Upper lobe of right lung (tissue), 1 donor: ENCODE results near the gene MMP2. TPM values are rescaled to one million over a fixed set of nuclear protein-coding genes. Genes with fewer than 3 reads are reported as not detected.

Source experiments
- ATAC-seq: fragments of 200-7000 bp; cut with Tn5 transposase; one replicate; pipeline ENCODE4 v1.9.1; 2020; ENCODE audit warnings: mild to moderate bottlenecking, moderate library complexity
- DNase-seq: peaks from one replicate; pipeline ENCODE4 v3.0.0-alpha.2; 2020
- H3K27ac ChIP-seq: fragments of 200-600 bp; one replicate; pipeline ENCODE4 v1.8.0; 2022
- H3K27me3 ChIP-seq: fragments of 200-600 bp; one replicate; pipeline ENCODE4 v1.8.0; 2022; ENCODE audit warnings: mild to moderate bottlenecking
- H3K36me3 ChIP-seq: fragments of 200-600 bp; one replicate; pipeline ENCODE4 v1.8.0; 2022
- H3K4me1 ChIP-seq: fragments of 200-600 bp; one replicate; pipeline ENCODE4 v1.8.0; 2022
- H3K4me3 ChIP-seq: fragments of 200-600 bp; one replicate; pipeline ENCODE4 v1.8.0; 2022; ENCODE audit warnings: mild to moderate bottlenecking
- H3K9me3 ChIP-seq: fragments of 200-600 bp; one replicate; pipeline ENCODE4 v1.8.0; 2022
- intact Hi-C: fragments of 100-400 bp; cut with DNase I; formaldehyde crosslinking; loops from one replicate; pipeline ENCODE4 v1.11.0; 2022
- long read RNA-seq: library from polyadenylated mRNA; unstranded; transcript quantifications from one replicate; pipeline ENCODE4 v2.0.0, GENCODE V29; 2021
- total RNA-seq: library from RNA; stranded (reverse); fragmentation: NEBNext Ultra II Directional; extraction: Animal tissue kit (Norgen Biotek cat#: 25700); gene quantifications from one replicate; pipeline ENCODE4 v1.2.1, GENCODE V29; 2021
- TF ChIP-seq, protein P1 (sequence below): fragments of 200-600 bp; IDR thresholded peaks from one replicate; pipeline ENCODE4 v1.8.0; 2022; ENCODE audit warnings: antibody characterized with exemption
- donor health status: DM: no; HTN: yes; CAD: no; lungs with severe emphysema.

The MMP2 gene
- total RNA-seq: 353 TPM
- long read RNA-seq, transcript MMP2-201 (13 exons, 3,741 nt): major isoform, 1,030 of 1,093 reads
- long read RNA-seq, partial matches to known transcripts: 37 of 1,093 reads
- long read RNA-seq, other reads (novel, unspliced or antisense): 26 of 1,093 reads

DNA sequence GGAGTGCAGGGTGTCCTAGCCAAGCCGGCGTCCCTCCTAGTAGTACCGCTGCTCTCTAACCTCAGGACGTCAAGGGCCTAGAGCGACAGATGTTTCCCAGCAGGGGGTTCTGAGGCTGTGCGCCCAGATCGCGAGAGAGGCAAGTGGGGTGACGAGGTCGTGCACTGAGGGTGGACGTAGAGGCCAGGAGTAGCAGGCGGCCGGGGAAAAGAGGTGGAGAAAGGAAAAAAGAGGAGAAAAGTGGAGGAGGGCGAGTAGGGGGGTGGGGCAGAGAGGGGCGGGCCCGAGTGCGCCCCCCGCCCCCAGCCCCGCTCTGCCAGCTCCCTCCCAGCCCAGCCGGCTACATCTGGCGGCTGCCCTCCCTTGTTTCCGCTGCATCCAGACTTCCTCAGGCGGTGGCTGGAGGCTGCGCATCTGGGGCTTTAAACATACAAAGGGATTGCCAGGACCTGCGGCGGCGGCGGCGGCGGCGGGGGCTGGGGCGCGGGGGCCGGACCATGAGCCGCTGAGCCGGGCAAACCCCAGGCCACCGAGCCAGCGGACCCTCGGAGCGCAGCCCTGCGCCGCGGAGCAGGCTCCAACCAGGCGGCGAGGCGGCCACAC is at the start of gene MMP2:
MMP2 (plus strand) TSS at position 372 of the 603 bp plus-strand sequence. CDS start 282 bp downstream, outside the sequence.
- Histone ChIP-seq H3K4me1 (peaks cover 17% of the 10 kb centered on the region), H3K4me3 (peak within 1 kb of the TSS; percentile 57), H3K27ac (peak within 1 kb of the TSS; percentile 88), H3K27me3 (no peaks in the 10 kb centered on the region), H3K9me3 (no peaks in the 10 kb centered on the region), H3K36me3 (peaks cover 4% of the 10 kb centered on the region)
- peak; percentile 74 for DNase-seq
- ATAC-seq: peak; percentile 63
- TF ChIP-seq, protein P1, sequence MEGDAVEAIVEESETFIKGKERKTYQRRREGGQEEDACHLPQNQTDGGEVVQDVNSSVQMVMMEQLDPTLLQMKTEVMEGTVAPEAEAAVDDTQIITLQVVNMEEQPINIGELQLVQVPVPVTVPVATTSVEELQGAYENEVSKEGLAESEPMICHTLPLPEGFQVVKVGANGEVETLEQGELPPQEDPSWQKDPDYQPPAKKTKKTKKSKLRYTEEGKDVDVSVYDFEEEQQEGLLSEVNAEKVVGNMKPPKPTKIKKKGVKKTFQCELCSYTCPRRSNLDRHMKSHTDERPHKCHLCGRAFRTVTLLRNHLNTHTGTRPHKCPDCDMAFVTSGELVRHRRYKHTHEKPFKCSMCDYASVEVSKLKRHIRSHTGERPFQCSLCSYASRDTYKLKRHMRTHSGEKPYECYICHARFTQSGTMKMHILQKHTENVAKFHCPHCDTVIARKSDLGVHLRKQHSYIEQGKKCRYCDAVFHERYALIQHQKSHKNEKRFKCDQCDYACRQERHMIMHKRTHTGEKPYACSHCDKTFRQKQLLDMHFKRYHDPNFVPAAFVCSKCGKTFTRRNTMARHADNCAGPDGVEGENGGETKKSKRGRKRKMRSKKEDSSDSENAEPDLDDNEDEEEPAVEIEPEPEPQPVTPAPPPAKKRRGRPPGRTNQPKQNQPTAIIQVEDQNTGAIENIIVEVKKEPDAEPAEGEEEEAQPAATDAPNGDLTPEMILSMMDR: no peak
- intact Hi-C loops: no loop called here

- DNase-seq: no peak
- intact Hi-C loops: no loop called here
- ATAC-seq: no peak
- H3K27ac ChIP-seq: no peak overlapping the region
- no peaks in the 10 kb centered on the region for H3K36me3 ChIP-seq
- TF ChIP-seq, protein P1: no peak
- peaks cover 11% of the 10 kb centered on the region for H3K4me1 ChIP-seq
- H3K9me3 ChIP-seq: no peaks in the 10 kb centered on the region
- H3K4me3 ChIP-seq: no peak overlapping the region
- H3K27me3 ChIP-seq: no peaks in the 10 kb centered on the region
These were observed 46.0 kb upstream of the MMP2 start for GRCh38 chr16:55433030-55433429.

DNA sequence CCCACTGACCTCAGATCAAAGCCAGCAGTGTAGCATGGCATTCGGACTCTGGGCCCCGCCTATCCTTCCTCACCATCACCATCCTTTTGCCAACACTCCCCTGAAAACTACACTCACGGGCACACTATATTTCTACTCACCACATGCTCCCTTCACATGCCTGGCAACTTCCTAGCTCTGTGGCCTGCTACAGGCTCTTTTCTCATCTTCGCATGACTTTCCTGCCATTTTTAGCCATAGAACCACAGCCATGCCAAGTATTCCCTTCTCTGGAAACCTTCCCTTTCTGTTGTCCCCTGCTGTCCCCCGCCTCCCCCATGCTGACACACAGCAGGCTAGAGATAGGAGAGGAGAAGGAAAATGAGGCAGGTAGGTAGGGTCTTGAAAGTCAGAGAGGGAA is 45.5 kb upstream of the MMP2 start:
- Histone ChIP-seq H3K27ac (no peak overlapping the region), H3K9me3 (no peaks in the 10 kb centered on the region), H3K27me3 (no peaks in the 10 kb centered on the region), H3K4me1 (peaks cover 15% of the 10 kb centered on the region), H3K4me3 (no peak overlapping the region), H3K36me3 (no peaks in the 10 kb centered on the region)
- DNase-seq: no peak
- no peak for ATAC-seq
- TF ChIP-seq, protein P1: no peak
- intact Hi-C loops: no loop called here

GRCh38 chr16:55434000-55434399 is 45.0 kb upstream of the MMP2 start:
- intact Hi-C loops: no loop called here
- H3K27ac ChIP-seq: no peak overlapping the region
- H3K4me3 ChIP-seq: no peak overlapping the region
- ATAC-seq (no peak), DNase-seq (no peak)
- H3K4me1 ChIP-seq: peaks cover 15% of the 10 kb centered on the region
- TF ChIP-seq, protein P1: no peak
- H3K36me3 ChIP-seq: no peaks in the 10 kb centered on the region
- H3K27me3 ChIP-seq: no peaks in the 10 kb centered on the region
- no peaks in the 10 kb centered on the region for H3K9me3 ChIP-seq

DNA sequence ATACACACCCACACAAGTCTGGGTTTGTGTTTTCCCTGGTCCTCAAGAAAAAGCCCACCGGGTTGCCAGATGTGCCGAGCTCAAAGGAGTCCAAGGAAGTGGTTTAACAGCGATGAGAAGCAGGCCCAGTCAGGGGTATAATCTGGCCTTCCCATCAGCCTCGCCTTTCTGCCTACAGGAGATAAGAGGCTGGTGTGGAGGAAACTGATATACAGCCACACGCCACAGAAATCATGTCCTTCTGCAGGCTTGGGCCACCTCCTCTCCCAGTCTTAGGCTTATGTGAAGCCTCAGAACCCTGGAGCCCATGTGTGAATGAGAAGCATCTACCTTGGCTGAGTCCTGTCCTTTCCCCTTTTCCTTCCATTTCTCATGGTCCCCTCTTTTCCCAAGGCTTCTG is 43.6 kb upstream of the MMP2 start:
- H3K9me3 ChIP-seq: no peaks in the 10 kb centered on the region
- DNase-seq (no peak), ATAC-seq (no peak)
- no peak overlapping the region for H3K27ac ChIP-seq
- intact Hi-C loops: no loop called here
- TF ChIP-seq, protein P1: no peak
- no peaks in the 10 kb centered on the region for H3K27me3 ChIP-seq
- H3K4me1 ChIP-seq: peaks cover 15% of the 10 kb centered on the region
- H3K36me3 ChIP-seq: no peaks in the 10 kb centered on the region
- no peak overlapping the region for H3K4me3 ChIP-seq
